DOHH2 (cell line): ENCODE measurements around the gene CCRL2.

Experiments
- EZH2phosphoT487 ChIP-seq: fragments of 200-600 bp; sonication (generic); IDR thresholded peaks from 2 replicates; pipeline ENCODE4 v1.6.1; 2017; ENCODE audit warnings: borderline replicate concordance, mild to moderate bottlenecking, antibody characterized with exemption, low read length, moderate library complexity, mixed read lengths
- TF ChIP-seq, protein P1 (sequence below): fragments of 200-600 bp; sonication (generic); IDR thresholded peaks from one replicate; pipeline ENCODE4 v1.5.1; 2014; ENCODE audit warnings: antibody characterized with exemption, mild to moderate bottlenecking, low read depth, low read length; ENCODE audit not compliant: poor library complexity, severe bottlenecking

DNA sequence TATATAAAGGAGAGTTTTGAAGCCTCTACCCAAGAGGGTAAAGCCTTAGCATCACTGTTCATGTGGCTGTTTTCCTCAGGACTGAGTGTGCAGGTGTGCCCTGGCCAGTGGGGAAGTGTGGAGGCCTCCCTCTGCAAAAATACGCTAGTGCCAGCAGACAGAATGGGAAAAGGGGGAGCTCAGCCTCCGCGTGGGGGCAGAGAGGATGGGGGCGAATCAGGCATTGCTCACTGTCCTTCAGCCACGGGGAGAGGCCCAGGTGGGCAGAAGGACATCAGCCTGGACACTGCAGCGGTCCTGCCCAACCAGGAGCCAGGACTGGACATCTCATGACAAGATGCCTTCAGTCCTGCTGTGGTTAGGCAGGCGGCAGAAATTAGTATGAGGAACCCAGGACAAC is 47.5 kb downstream of the CCRL2 start:
- TF ChIP-seq, protein P1, sequence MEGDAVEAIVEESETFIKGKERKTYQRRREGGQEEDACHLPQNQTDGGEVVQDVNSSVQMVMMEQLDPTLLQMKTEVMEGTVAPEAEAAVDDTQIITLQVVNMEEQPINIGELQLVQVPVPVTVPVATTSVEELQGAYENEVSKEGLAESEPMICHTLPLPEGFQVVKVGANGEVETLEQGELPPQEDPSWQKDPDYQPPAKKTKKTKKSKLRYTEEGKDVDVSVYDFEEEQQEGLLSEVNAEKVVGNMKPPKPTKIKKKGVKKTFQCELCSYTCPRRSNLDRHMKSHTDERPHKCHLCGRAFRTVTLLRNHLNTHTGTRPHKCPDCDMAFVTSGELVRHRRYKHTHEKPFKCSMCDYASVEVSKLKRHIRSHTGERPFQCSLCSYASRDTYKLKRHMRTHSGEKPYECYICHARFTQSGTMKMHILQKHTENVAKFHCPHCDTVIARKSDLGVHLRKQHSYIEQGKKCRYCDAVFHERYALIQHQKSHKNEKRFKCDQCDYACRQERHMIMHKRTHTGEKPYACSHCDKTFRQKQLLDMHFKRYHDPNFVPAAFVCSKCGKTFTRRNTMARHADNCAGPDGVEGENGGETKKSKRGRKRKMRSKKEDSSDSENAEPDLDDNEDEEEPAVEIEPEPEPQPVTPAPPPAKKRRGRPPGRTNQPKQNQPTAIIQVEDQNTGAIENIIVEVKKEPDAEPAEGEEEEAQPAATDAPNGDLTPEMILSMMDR = no peak
- no peak for TF ChIP-seq EZH2phosphoT487
